ENCODE measurements around the gene EYA3. TPM values are rescaled to one million over a fixed set of nuclear protein-coding genes. Genes with fewer than 3 reads are reported as not detected.
A peak's percentile ranks its signal among the peaks of the same experiment; 100 is the strongest.

The EYA3 gene
- total RNA-seq, 4 donors from 2014 or later = 8.4 to 14.5 (median 9.6) TPM

DNA sequence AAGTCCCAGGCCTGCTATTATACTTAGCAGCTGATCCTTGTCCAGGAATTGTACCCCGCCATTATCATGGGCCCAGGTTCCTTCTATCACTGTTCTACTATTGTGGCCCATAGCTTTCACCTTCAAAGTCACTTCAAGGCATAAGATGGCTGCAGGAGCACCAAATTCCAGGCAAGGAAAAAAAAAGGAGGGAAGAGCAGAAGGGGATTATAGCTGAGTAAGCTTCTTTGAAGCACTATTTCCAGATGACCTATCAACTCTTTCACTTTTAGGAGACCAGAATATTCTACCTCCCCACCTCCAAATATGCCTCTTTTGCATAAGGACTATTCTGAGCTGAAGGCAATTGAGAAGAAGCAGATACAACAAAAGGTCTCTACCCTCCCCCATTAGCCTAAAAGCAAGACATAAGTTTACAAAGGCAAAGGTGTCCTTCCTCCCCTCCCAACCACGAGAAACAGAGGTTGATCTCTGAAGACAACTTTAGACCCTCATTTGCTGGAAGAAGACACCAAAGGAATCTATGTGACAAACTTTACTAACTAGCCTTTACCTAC lies 46.3 kb upstream of the EYA3 start:
- peaks cover 6% of the 10 kb centered on the region for H3K27me3 ChIP-seq
- TF ChIP-seq, protein P1, sequence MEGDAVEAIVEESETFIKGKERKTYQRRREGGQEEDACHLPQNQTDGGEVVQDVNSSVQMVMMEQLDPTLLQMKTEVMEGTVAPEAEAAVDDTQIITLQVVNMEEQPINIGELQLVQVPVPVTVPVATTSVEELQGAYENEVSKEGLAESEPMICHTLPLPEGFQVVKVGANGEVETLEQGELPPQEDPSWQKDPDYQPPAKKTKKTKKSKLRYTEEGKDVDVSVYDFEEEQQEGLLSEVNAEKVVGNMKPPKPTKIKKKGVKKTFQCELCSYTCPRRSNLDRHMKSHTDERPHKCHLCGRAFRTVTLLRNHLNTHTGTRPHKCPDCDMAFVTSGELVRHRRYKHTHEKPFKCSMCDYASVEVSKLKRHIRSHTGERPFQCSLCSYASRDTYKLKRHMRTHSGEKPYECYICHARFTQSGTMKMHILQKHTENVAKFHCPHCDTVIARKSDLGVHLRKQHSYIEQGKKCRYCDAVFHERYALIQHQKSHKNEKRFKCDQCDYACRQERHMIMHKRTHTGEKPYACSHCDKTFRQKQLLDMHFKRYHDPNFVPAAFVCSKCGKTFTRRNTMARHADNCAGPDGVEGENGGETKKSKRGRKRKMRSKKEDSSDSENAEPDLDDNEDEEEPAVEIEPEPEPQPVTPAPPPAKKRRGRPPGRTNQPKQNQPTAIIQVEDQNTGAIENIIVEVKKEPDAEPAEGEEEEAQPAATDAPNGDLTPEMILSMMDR (IDR thresholded peaks at IDR 0.05) = no peak
- TF ChIP-seq POLR2A (IDR thresholded peaks at IDR 0.05) (no peak), EP300 (IDR thresholded peaks at IDR 0.05) (no peak), POLR2AphosphoS5 (IDR thresholded peaks at IDR 0.05) (no peak)
- no peak overlapping the region for H3K27ac ChIP-seq
- WGBS, 2 donors (ENCODE audit: low coverage in 1 of 2) = 86 to 100% methylated on average over 1 of the region's 2 CpGs
- no peaks in the 10 kb centered on the region for H3K4me1 ChIP-seq
- no peaks in the 10 kb centered on the region for H3K9me3 ChIP-seq
- no peak for ATAC-seq
- no peaks in the 10 kb centered on the region for H3K36me3 ChIP-seq
- no peak overlapping the region for H3K4me3 ChIP-seq

DNA sequence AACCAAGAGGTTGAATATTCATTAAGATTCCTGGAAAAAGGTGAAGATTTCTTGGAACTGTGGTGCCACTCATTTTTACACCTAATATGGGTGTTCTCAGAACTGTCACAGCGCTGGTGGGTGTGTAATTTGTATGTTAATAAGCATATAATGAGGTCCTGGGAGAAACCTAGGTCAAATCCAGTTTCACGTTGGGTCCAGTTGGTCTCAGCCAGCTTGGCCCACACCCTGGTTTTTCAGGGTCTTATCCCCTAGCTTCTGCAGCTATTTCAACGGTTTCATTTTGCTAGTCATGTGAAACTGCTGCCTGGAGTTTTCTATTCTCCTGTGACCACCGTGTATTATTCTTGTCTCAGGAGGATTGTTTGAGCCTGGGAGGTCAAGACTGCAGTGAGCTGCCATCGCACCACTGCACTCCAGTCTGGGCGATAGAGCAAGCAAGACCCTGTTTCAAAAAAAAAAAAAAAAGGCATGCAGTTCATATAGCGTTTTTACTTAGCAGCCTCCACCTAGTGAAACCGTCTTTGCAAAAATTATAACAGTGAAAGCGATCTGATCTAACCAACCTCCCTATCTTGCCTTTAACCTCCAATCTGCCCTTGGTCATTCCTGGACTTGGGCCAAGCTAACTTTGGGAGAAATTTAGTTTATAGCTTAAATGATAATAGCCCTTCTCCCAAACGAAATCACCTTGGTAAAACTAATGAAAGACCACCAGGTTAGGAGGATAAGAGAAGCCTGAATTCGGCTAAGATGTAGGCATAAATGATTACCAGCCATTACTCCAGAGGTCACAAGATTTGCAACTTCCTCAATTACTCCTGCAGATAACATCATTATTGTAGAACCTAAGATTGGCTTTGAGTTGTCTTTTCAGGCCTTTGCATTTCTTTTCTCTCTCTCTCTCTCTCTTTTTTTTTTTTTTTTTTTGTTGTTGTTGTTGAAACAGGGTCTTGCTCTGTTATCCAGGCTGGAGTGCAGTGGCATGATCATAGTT lies 44.1 kb upstream of the EYA3 start:
- Histone ChIP-seq H3K4me3 (no peak overlapping the region), H3K4me1 (no peaks in the 10 kb centered on the region), H3K27ac (no peak overlapping the region), H3K9me3 (no peaks in the 10 kb centered on the region), H3K27me3 (peaks cover 28% of the 10 kb centered on the region), H3K36me3 (no peaks in the 10 kb centered on the region)
- no peak for TF ChIP-seq POLR2A (IDR thresholded peaks at IDR 0.05)
- TF ChIP-seq, protein P1 (IDR thresholded peaks at IDR 0.05) = no peak
- 81 to 88% methylated on average over 8 to 10 of the region's 11 CpGs for WGBS, 2 donors (ENCODE audit: low coverage in 1 of 2)
- no peak for ATAC-seq

DNA sequence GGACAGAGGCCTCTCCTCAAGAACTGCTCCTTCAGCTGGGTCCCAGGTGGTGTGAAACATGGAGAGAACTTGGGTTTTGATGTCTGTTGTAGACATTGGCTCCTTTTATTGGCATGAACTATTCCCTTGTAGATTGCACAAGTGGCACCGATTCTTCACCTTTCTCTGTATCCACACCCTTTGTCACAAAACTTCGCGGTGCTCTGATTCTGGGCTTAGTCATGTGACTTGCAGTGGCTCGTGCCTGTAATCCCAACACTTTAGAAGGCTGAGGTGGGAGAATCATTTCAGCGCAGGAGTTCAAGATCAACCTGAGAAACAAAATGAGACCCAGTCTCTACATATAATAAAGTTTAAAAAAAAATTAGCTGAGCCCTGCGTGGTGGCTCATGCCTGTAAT lies 42.5 kb upstream of the EYA3 start:
- WGBS, 2 donors (ENCODE audit: low coverage in 1 of 2) = 67 to 84% methylated on average over 3 to 5 of the region's 6 CpGs
- peaks cover 33% of the 10 kb centered on the region for H3K27me3 ChIP-seq

DNA sequence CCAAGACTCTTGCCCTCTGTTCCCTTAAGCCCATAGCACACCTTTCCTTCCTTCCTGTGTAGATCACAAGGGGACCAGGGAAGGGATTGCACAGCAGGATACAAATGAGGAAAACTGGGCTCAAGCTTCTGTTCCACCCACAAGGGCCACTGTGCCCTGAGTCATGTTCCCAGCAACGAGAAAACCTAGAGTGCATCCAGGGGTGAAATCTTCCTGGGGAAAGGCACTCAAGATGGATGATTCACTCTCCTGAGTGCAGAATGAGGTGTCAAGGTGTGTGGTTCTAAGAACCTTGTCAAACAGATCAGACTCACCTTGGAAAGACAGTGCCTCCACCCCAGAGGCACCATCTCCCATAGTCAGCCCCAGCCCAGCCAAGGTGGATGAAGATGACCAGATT lies 40.7 kb upstream of the EYA3 start:
- ATAC-seq = peak; percentile 51
- 0% methylated on average over 1 of the region's 1 CpG for WGBS, 2 donors (ENCODE audit: low coverage in 1 of 2)

More for the DNA sequence above, 42.5 kb upstream of the EYA3 start:
- H3K4me1 ChIP-seq = no peaks in the 10 kb centered on the region
- ATAC-seq = no peak
- TF ChIP-seq EP300 (IDR thresholded peaks at IDR 0.05) = no peak
- TF ChIP-seq POLR2AphosphoS5 (IDR thresholded peaks at IDR 0.05) = no peak
- TF ChIP-seq POLR2A (IDR thresholded peaks at IDR 0.05) = no peak
- no peaks in the 10 kb centered on the region for H3K9me3 ChIP-seq
- H3K4me3 ChIP-seq = no peak overlapping the region
- H3K36me3 ChIP-seq = no peaks in the 10 kb centered on the region
- H3K27ac ChIP-seq = no peak overlapping the region

DNA sequence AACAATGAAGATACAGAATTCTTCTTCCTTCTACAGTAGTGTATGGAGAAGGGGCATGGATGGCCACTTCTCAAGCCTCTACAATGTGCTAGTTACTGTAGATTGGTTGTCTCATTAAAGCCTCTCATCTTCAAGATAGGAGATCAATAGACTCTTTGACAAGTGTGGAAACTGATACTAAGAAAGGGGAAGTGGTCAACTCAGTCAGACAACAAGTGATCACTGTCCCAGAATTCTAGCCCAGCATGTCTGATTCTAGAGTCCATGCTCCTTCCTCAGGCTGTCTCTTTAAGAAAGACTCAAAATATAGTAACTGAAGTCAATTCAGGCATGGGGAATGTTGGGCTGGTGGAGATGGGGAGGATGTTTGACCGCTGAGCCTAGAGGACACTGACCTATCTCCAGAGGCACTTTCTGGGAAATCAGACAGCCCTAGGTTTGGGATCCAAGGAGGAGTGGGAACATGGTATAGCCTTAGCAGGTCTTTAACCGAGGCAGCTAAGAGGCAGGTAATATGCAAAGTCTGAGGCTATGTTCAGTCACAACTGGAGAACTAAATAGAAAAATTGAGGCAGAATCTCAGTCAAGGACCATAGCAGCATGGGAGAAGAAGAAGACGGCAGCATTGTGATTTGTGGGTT lies 39.3 kb upstream of the EYA3 start:
- Histone ChIP-seq H3K4me1 (no peaks in the 10 kb centered on the region), H3K4me3 (no peak overlapping the region), H3K27ac (no peak overlapping the region), H3K36me3 (no peaks in the 10 kb centered on the region), H3K27me3 (peaks cover 47% of the 10 kb centered on the region), H3K9me3 (no peaks in the 10 kb centered on the region)
- TF ChIP-seq, protein P1 (IDR thresholded peaks at IDR 0.05) = no peak
- TF ChIP-seq EP300 (IDR thresholded peaks at IDR 0.05) (no peak), POLR2AphosphoS5 (IDR thresholded peaks at IDR 0.05) (no peak), POLR2A (IDR thresholded peaks at IDR 0.05) (no peak)
- ATAC-seq = no peak
- WGBS, 2 donors (ENCODE audit: low coverage in 1 of 2) = 60 to 72% methylated on average over 3 of the region's 3 CpGs

More for the DNA sequence above, 40.7 kb upstream of the EYA3 start:
- no peaks in the 10 kb centered on the region for H3K36me3 ChIP-seq
- no peak overlapping the region for H3K4me3 ChIP-seq
- H3K27ac ChIP-seq = peak overlapping the region in 1 of 4 donors; percentile 17
- peaks cover 46% of the 10 kb centered on the region for H3K27me3 ChIP-seq
- no peaks in the 10 kb centered on the region for H3K9me3 ChIP-seq
- H3K4me1 ChIP-seq = no peaks in the 10 kb centered on the region
- TF ChIP-seq POLR2AphosphoS5 (IDR thresholded peaks at IDR 0.05) (peak; percentile 14), EP300 (IDR thresholded peaks at IDR 0.05) (no peak)

Data from gastroesophageal sphincter (tissue), 4 donors.